HUES48 (cell line): ENCODE measurements around the gene ZNF804A.

Experiments
- H3K27ac ChIP-seq: one replicate; pipeline ENCODE4 v1.7.0; 2013; ENCODE audit warnings: low read depth, low read length, inconsistent platforms
- H3K27me3 ChIP-seq: 2 replicates; pipeline ENCODE4 v1.6.1; 2013; ENCODE audit warnings: mild to moderate bottlenecking, low read length; ENCODE audit not compliant: control insufficient read depth, insufficient read depth
- H3K36me3 ChIP-seq: 2 replicates; pipeline ENCODE4 v1.6.1; 2013; ENCODE audit warnings: low read length; ENCODE audit not compliant: control insufficient read depth, insufficient read depth
- H3K4me1 ChIP-seq: 2 replicates; pipeline ENCODE4 v1.6.1; 2013; ENCODE audit warnings: mild to moderate bottlenecking, low read length; ENCODE audit not compliant: control insufficient read depth, insufficient read depth
- H3K4me3 ChIP-seq: 2 replicates; pipeline ENCODE4 v1.5.1; 2013; ENCODE audit warnings: mild to moderate bottlenecking, low read depth, low read length
- H3K9ac ChIP-seq: 2 replicates; pipeline ENCODE4 v1.6.1; 2013; ENCODE audit warnings: mild to moderate bottlenecking, low read depth, low read length, moderate library complexity
- H3K9me3 ChIP-seq: 2 replicates; pipeline ENCODE4 v1.6.1; 2013; ENCODE audit warnings: low read length; ENCODE audit not compliant: control insufficient read depth, insufficient read depth

ZNF804A gene

DNA sequence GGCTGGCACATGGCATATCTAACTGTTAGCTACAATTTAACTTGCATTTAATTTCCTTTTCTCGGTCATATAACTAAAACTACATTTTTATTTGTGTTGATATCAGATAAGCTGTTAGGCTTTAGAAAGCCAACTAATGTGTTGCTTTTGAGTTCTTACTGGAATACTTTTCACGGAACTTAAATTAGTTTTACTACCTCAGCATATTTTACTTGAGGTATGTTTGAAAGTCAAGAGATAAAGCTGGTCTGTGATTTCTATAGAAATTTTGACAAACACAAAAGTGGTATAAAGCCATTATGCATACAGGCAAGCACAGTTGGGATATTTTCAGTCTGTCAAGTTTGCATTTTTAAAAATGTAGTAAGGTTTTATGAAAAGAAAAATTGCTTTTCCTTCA lies 162.6 kb downstream of the ZNF804A start:
- Histone ChIP-seq H3K9ac (no peak overlapping the region), H3K36me3 (no peaks in the 10 kb centered on the region), H3K4me1 (no peaks in the 10 kb centered on the region), H3K27ac (no peak overlapping the region), H3K9me3 (no peaks in the 10 kb centered on the region), H3K27me3 (no peaks in the 10 kb centered on the region), H3K4me3 (no peak overlapping the region)

DNA sequence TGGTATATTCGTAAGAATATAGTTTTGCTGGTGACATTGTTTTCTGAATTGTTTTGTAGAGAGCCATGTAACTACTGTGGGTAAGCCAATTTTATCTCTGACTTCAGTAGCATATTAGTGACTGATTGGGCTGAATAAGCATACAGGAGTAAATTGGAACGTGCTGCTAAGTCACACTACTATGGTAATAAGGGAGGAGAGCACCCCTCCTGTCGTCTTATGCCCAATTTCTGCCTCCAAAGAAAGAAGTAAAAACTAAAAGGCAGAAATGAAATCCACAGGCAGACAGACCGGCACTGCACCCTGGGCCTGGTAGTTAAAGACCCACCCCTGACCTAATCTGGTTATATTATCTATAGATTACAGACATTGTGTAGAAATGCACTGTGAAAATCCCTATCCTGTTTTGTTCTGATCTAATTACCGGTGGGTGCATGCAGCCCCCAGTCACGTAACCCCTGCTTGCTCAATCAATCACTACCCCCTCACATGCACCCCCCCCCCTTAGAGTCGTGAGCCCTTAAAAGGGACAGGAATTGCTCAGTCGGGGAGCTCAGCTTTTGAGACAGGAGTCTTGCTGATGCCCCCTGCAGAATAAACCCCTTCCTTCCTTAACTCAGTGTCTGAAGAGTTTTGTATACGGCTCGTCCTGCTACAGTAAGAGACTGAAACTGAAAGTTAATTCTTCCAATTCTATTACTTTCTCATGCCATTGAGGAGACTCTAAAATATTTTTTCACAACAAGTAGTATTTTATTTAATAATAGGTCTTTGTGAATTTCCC lies 167.0 kb downstream of the ZNF804A start:
- H3K9ac ChIP-seq = no peak overlapping the region
- no peaks in the 10 kb centered on the region for H3K4me1 ChIP-seq
- H3K36me3 ChIP-seq = no peaks in the 10 kb centered on the region
- no peak overlapping the region for H3K27ac ChIP-seq
- no peaks in the 10 kb centered on the region for H3K9me3 ChIP-seq
- H3K4me3 ChIP-seq = no peak overlapping the region
- no peaks in the 10 kb centered on the region for H3K27me3 ChIP-seq

DNA sequence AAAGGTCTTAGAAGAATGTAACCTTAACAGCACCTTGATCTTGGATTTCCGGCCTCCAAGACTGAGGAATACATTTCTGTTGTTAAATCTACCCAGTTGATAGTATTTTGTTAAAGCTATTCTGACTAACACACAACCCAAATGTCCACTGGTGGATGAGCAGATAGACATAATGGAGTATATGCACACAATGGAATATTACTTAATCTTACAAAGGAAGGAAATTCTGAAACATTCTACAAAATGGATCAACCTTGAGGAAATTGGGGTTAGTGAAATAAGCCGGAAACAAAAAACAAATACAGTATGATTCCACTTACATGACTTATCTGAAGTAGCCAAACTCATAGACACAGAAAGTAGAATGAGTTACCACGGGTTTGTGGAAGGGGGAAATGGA lies 168.7 kb downstream of the ZNF804A start:
- no peaks in the 10 kb centered on the region for H3K36me3 ChIP-seq
- H3K27ac ChIP-seq = no peak overlapping the region

DNA sequence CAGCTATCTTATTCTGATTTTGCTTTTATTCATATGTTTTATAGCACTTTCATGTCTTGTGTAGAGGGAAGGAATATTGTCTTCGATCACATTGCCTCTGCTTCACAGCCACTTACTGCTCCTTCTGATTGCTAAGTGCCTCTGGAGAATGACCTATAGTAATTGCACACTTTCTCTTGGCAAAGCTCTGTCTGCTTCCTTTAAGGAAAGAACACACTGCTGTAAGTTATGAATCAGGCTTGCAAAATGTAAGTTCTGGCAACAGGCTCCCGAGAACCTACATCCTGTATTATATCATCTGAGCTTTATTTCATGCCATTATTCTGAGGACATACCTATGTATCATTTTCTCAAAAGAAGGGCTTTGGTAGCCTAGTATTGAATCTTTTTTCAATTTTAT lies 170.7 kb downstream of the ZNF804A start:
- H3K4me3 ChIP-seq = no peak overlapping the region
- H3K9ac ChIP-seq = no peak overlapping the region
- no peaks in the 10 kb centered on the region for H3K27me3 ChIP-seq
- no peak overlapping the region for H3K27ac ChIP-seq
- H3K9me3 ChIP-seq = no peaks in the 10 kb centered on the region
- no peaks in the 10 kb centered on the region for H3K36me3 ChIP-seq
- H3K4me1 ChIP-seq = no peaks in the 10 kb centered on the region

More for the DNA sequence above, 168.7 kb downstream of the ZNF804A start:
- no peaks in the 10 kb centered on the region for H3K4me1 ChIP-seq
- H3K4me3 ChIP-seq = no peak overlapping the region
- no peaks in the 10 kb centered on the region for H3K9me3 ChIP-seq
- no peaks in the 10 kb centered on the region for H3K27me3 ChIP-seq
- no peak overlapping the region for H3K9ac ChIP-seq

DNA sequence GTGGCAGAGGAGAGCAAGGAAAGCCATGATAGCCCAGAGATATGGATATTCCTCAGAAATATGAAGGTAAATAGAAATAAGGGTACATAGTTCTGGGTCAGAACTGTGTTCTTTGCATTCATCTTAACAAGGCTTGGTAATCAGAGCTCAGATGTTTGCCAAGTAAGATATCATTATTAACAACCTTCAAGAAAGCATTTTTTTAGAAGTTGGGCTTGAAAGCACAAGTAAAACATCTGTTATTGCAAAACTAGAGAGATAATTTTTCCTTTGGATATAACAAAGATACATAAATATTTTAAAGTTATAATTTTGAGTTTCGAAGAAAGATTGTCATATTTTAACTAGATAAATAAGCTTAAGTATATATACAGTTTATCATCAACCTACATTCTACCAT lies 171.4 kb downstream of the ZNF804A start:
- H3K36me3 ChIP-seq = no peaks in the 10 kb centered on the region
- H3K27ac ChIP-seq = no peak overlapping the region
- H3K9me3 ChIP-seq = no peaks in the 10 kb centered on the region
- H3K4me1 ChIP-seq = no peaks in the 10 kb centered on the region
- H3K4me3 ChIP-seq = no peak overlapping the region
- H3K9ac ChIP-seq = no peak overlapping the region
- H3K27me3 ChIP-seq = no peaks in the 10 kb centered on the region

DNA sequence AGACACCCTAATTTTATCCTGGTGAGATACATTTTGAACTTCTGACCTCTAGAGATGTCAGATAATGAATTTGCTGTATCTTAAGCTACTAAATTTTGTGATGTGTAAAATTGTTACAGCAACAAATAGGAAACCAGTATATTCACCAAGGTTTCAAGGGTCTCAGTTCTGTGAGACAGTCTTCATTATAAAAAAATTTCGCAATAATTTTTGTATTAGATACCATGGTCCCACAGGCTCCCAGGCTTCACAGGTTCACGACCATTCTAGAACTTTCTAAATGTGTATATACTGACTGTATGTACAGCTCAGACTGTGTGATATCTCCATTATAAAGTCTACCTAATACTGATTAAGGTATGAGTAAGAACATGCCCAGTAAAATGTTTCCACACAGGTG lies 181.4 kb downstream of the ZNF804A start:
- H3K27me3 ChIP-seq = no peaks in the 10 kb centered on the region
- no peak overlapping the region for H3K4me3 ChIP-seq
- no peak overlapping the region for H3K9ac ChIP-seq
- H3K27ac ChIP-seq = no peak overlapping the region
- no peaks in the 10 kb centered on the region for H3K36me3 ChIP-seq
- peaks cover 7% of the 10 kb centered on the region; the same call in 1 of the 2 replicates for H3K4me1 ChIP-seq
- no peaks in the 10 kb centered on the region for H3K9me3 ChIP-seq

DNA sequence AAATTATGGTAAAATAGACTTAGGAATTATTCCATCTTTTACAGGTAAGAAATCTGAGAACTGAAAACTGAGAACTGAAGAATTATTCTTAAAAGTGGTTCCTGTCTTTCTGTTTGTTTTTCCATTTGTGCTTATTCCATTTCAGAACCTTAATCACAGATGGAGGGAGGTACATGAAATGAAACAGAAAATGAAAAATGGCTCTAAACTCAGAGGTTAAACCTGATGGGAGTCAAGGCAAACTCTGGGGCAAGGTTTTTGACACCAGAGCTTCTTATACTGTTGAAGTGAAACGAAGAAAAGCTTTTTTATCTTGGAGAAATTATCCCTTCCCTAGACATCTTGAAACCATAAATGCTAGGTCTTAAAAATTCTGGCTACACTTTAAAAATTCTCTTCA lies 182.1 kb downstream of the ZNF804A start:
- Histone ChIP-seq H3K27ac (no peak overlapping the region), H3K4me3 (no peak overlapping the region), H3K36me3 (no peaks in the 10 kb centered on the region), H3K27me3 (no peaks in the 10 kb centered on the region), H3K9ac (no peak overlapping the region), H3K4me1 (peaks cover 7% of the 10 kb centered on the region; the same call in 1 of the 2 replicates), H3K9me3 (no peaks in the 10 kb centered on the region)

DNA sequence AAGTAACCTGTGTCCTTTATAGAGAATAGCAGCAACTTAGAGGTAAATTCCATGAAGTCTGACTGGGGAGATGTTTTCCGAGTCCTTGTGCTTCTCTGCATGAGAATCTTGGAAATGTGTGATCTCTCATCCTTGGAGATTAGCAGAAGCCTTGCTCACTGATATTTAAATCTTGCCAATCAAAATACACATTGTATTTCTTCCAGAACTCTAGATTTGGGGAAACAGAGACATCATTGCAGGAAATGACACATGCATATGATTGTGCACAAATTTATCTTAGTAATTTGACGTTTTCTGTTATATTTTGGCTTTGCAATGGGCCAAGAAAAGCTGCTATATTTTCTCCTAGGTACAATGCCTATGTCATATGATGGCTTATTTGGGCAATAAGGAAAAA lies 182.6 kb downstream of the ZNF804A start:
- H3K4me3 ChIP-seq = no peak overlapping the region
- H3K27ac ChIP-seq = no peak overlapping the region

DNA sequence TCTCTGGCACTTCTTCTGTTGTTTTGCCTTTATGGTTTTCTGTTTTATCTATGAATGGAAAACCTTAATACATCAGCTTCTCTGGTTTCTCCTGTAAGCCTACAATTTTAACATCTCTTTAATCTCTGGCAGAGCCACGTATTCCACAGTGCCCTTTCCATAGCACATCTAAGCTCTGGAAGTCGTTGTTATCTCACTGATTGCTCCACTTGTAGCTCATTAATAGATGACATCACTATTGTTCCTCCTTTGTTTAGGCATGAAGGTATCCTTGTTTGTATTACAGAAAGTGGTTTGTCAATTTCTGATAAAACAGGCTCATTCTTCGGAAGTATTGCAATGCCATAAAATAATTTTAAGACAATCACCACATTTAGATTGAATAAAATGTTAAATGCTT lies 185.2 kb downstream of the ZNF804A start:
- no peak overlapping the region for H3K9ac ChIP-seq
- H3K4me3 ChIP-seq = no peak overlapping the region
- no peaks in the 10 kb centered on the region for H3K9me3 ChIP-seq
- H3K27ac ChIP-seq = no peak overlapping the region
- no peaks in the 10 kb centered on the region for H3K36me3 ChIP-seq
- peaks cover 7% of the 10 kb centered on the region; the same call in 1 of the 2 replicates for H3K4me1 ChIP-seq
- no peaks in the 10 kb centered on the region for H3K27me3 ChIP-seq

More for the DNA sequence above, 182.6 kb downstream of the ZNF804A start:
- no peaks in the 10 kb centered on the region for H3K27me3 ChIP-seq
- no peaks in the 10 kb centered on the region for H3K36me3 ChIP-seq
- no peaks in the 10 kb centered on the region for H3K9me3 ChIP-seq
- no peak overlapping the region for H3K9ac ChIP-seq
- peaks cover 7% of the 10 kb centered on the region; the same call in 1 of the 2 replicates for H3K4me1 ChIP-seq

DNA sequence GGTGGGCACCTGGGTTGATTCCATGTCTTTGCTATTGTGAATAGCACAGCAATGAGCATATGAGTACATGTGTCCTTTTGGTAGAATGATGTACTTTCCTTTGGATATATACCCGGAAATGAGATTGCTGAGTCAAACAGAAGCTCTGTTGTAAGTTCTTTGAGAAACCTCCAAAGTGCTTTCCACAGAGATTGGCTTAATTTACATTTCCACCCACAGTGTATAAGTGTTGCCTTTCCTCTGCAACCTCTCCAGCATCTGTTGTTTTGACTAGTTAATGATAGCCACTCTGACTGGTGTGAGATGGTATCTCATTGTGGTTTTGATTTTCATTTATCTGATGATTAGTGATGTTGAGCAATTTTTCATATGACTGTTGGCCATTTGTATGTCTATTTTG lies 194.8 kb downstream of the ZNF804A start:
- Histone ChIP-seq H3K4me3 (no peak overlapping the region), H3K9me3 (no peaks in the 10 kb centered on the region), H3K4me1 (no peaks in the 10 kb centered on the region), H3K27ac (no peak overlapping the region), H3K9ac (no peak overlapping the region), H3K36me3 (no peaks in the 10 kb centered on the region), H3K27me3 (no peaks in the 10 kb centered on the region)

DNA sequence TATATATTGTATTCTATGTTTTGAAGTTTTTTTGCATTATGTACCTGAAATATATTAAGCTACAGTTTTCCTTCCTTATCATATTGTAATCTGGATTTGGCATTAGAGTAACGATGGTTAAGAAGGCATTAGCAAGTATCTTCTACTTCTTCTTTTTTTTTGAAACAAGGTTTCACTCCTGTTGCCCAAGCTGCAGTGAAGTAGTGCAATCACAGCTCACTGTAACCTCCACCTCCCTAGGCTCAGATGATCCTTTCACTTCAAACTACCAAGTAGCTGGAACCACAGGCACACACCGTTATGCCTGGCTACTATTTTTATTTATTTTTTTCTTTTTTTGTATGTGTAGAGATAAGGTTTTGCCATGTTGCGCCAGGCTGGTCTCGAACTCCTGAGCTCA lies 201.1 kb downstream of the ZNF804A start:
- H3K36me3 ChIP-seq = no peaks in the 10 kb centered on the region
- H3K27me3 ChIP-seq = no peaks in the 10 kb centered on the region
- H3K9ac ChIP-seq = no peak overlapping the region
- no peaks in the 10 kb centered on the region for H3K4me1 ChIP-seq
- no peak overlapping the region for H3K27ac ChIP-seq
- H3K4me3 ChIP-seq = no peak overlapping the region
- H3K9me3 ChIP-seq = no peaks in the 10 kb centered on the region
